ENCODE measurements around the gene DNASE1L1.
A peak's percentile ranks its signal among the peaks of the same experiment; 100 is the strongest.

DNASE1L1 gene

DNA sequence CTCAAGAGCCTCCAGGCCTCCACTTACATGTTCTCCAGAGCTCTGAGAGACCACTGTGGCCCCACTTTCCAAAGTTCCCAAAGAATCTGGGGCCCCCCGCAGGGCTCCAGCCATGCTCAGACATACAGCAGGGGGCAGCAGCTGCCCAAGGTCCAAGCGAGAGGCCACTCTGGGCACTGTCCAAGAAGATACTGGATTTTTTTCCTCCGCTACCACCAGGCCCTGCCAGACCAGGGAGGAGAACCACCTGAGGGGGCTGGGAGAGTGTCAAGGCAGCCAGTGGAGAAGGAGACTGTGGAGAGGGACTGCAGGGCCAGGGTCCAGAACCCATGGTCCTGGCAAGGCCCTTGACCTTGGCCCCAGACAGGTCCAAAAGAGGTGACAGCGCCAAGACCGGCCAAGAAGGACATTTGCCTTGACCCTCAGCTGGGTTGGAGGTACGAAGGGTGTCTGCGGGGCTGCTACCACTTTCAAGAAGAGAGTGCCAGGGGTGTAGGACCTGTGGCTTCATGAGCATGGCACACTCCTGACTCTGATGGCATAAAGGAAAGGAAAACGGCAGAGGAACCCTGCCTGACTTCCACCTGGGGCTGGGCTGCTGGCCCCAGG lies 24.7 kb downstream of the DNASE1L1 start:
- TF ChIP-seq, protein P1, sequence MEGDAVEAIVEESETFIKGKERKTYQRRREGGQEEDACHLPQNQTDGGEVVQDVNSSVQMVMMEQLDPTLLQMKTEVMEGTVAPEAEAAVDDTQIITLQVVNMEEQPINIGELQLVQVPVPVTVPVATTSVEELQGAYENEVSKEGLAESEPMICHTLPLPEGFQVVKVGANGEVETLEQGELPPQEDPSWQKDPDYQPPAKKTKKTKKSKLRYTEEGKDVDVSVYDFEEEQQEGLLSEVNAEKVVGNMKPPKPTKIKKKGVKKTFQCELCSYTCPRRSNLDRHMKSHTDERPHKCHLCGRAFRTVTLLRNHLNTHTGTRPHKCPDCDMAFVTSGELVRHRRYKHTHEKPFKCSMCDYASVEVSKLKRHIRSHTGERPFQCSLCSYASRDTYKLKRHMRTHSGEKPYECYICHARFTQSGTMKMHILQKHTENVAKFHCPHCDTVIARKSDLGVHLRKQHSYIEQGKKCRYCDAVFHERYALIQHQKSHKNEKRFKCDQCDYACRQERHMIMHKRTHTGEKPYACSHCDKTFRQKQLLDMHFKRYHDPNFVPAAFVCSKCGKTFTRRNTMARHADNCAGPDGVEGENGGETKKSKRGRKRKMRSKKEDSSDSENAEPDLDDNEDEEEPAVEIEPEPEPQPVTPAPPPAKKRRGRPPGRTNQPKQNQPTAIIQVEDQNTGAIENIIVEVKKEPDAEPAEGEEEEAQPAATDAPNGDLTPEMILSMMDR (IDR thresholded peaks at IDR 0.05): peak; percentile 10; the same call in 1 of the 2 replicates

DNA sequence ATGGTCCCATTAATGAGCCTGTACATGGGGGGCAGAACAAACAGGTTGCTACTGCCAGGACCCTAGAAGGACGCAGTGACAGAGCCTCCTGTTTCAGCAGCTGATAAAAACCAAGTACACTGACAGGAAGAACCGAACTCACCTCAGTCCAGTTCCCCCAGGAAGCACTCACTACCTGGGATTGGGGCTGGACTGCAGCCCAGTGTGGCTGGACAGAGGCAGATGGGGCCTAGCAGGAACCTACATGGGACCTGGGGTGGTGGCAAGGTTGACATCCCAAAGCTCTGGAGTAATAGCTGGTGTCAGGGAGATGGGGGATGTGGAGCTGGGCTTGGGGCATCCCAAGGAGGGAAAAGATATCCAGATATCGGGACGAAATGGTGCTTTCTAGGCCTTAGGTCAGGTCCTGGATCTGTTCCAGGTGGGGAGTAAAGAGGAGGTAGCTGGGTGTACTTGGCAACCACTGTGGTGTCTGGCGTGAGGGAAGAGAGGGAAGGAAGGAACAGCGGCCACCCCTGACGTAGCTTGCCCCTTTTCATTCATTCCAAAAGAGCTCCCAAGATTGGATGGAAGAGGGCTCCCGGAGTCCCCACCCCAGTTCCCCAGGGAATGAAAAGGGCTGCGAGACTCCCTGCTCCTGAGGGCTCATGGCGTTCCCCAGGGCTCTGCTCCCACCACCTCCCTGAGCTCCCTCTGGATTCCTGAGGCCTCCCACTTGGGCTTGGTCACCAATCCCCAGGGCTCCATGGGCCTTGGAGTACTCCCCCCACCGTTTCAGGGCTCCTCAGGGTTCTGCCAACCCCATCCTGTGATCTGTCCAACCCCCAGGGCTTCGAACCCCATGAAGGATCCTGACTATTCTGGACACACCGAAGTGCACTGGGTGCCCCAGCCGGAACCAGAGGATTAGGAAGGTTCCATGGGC lies 25.4 kb downstream of the DNASE1L1 start:
- TF ChIP-seq, protein P1 (IDR thresholded peaks at IDR 0.05): no peak

DNA sequence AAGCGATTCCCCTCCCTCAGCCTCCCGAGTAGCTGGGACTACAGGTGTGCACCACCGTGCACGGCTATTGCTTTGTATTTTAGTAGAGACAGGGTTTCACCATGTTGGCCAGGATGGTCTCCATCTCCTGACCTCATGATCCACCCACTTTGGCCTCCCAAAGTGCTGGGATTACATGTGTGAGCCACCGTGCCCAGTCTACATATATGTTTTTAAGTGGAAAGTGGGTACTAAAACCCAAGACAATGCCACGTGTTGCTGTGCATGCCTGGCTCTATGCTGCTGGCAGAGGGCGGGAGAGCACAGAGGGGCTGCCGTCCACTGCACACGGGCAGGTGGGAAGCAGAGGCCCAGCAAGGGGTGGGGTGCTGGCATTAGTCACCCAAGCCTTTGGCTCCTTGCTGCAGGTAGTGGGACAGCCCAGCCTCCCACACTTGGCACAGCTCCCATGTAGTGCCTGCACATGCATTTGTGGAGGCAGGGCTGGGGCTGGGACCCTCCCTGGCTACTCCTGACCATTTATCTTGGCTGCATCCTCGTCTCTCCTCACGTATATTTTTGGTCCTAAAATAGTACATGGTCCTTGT lies 26.5 kb downstream of the DNASE1L1 start:
- TF ChIP-seq, protein P1 (IDR thresholded peaks at IDR 0.05): no peak

DNA sequence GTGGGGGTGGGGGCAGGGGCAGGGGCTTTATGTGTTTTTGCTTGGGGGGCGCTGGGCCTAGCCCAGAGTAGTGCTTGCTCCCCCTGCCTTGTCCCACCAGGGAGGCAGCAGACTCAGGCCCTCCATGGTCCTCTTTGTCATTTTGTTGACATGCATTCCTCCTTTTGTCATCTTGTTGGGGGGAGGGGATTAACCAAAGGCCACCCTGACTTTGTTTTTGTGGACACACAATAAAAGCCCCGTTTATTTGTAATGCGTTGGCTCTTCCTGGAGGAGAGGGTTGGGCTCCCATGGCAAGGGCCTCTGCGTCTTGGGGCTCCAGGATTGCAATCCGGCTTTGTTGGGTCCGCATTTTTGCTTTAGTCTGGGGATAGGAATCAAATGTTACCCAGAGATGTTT lies 27.8 kb downstream of the DNASE1L1 start:
- TF ChIP-seq, protein P1 (IDR thresholded peaks at IDR 0.05): no peak

DNA sequence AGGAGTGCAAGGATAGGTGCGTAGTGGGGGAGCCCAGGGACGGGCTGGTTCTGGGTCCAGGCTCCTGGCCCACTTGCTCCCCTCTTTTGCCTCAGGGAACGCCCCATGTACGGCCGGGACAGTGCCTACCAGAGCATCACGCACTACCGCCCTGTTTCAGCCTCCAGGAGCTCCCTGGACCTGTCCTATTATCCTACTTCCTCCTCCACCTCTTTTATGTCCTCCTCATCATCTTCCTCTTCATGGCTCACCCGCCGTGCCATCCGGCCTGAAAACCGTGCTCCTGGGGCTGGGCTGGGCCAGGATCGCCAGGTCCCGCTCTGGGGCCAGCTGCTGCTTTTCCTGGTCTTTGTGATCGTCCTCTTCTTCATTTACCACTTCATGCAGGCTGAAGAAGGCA lies 28.3 kb downstream of the DNASE1L1 start:
- TF ChIP-seq, protein P1 (IDR thresholded peaks at IDR 0.05): no peak

DNA sequence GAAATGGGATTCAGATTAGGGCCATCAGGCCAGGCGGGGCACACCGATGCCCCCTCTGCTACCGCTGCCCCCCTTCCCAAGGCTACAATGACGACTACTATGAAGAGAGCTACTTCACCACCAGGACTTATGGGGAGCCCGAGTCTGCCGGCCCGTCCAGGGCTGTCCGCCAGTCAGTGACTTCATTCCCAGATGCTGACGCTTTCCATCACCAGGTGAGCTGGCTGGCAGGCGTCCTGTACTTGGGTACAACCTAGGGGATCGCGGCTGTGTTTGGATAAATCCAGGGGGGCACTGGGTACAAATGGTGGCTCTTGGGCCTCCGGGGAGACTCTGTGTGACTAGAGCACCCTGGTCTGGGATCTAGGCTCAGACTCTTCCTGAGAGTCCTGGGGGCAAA lies 28.9 kb downstream of the DNASE1L1 start:
- TF ChIP-seq, protein P1 (IDR thresholded peaks at IDR 0.05): no peak

DNA sequence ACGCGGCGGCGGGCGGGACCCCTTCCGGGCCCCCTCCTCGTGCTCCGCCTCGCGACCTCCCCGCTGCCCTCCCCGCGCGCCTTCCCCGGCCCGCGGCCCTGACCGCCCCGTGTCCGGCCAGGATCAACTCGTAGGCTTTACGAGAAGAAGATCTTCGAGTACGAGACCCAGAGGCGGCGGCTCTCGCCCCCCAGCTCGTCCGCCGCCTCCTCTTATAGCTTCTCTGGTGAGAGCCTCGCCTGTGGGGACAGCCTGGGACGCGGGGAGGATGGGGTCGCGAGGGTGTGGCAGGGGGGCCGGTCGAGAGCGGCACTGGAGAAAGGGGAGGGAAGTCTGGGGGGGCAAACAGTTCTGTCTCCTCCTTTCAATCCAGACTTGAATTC lies 29.5 kb downstream of the DNASE1L1 start:
- TF ChIP-seq, protein P1 (IDR thresholded peaks at IDR 0.05): no peak
